BE2C (cell line): ENCODE measurements around the gene GARIN5B.
A peak's percentile ranks its signal among the peaks of the same experiment; 100 is the strongest.

Experiments
- DNase-seq: peaks from one replicate; pipeline ENCODE4 v3.0.0-alpha.2; 2020
- H3K27me3 ChIP-seq: fragments of 250-450 bp; sonication (Bioruptor Pico); 2 replicates; pipeline ENCODE4 v1.5.1; 2020; ENCODE audit warnings: mild to moderate bottlenecking
- H3K36me3 ChIP-seq: fragments of 250-450 bp; sonication (Bioruptor Pico); 2 replicates; pipeline ENCODE4 v1.5.1; 2020; ENCODE audit warnings: mild to moderate bottlenecking
- H3K4me1 ChIP-seq: fragments of 250-450 bp; sonication (Bioruptor Pico); 2 replicates; pipeline ENCODE4 v1.5.1; 2020
- H3K4me3 ChIP-seq: 2 replicates; pipeline ENCODE4 v1.5.1; 2011; ENCODE audit warnings: low read depth, low read length
- H3K9me3 ChIP-seq: fragments of 250-450 bp; sonication (Bioruptor Pico); 2 replicates; pipeline ENCODE4 v1.5.1; 2020
- TF ChIP-seq, protein P1 (sequence below): IDR thresholded peaks from 2 replicates; pipeline ENCODE4 v1.5.1; 2012; ENCODE audit warnings: mild to moderate bottlenecking, low read depth, low read length

GARIN5B gene

DNA sequence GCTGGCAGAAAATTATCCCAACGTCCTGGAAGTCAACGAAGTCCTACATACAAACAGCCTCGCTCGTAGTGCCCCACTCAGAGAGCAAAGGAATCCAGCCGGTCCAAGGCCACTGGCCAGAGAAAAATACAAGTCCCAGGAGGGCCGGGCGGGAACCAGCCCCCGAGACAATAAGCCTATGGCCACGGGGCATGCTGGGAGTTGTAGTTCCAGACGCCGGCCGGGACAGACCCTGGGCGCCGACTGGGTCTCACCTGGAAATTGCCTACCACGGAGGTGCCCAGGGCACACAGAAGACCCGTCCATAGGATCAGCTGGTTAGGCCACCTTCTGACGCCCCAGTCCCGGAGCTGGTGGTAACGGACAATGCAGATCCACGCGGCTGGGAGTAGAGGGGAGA is 43.3 kb downstream of the GARIN5B start:
- H3K36me3 ChIP-seq = no peaks in the 10 kb centered on the region
- TF ChIP-seq, protein P1, sequence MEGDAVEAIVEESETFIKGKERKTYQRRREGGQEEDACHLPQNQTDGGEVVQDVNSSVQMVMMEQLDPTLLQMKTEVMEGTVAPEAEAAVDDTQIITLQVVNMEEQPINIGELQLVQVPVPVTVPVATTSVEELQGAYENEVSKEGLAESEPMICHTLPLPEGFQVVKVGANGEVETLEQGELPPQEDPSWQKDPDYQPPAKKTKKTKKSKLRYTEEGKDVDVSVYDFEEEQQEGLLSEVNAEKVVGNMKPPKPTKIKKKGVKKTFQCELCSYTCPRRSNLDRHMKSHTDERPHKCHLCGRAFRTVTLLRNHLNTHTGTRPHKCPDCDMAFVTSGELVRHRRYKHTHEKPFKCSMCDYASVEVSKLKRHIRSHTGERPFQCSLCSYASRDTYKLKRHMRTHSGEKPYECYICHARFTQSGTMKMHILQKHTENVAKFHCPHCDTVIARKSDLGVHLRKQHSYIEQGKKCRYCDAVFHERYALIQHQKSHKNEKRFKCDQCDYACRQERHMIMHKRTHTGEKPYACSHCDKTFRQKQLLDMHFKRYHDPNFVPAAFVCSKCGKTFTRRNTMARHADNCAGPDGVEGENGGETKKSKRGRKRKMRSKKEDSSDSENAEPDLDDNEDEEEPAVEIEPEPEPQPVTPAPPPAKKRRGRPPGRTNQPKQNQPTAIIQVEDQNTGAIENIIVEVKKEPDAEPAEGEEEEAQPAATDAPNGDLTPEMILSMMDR = no peak
- DNase-seq = peak; percentile 76
- H3K4me1 ChIP-seq = no peaks in the 10 kb centered on the region; the same call in 1 of the 2 replicates
- H3K27me3 ChIP-seq = no peaks in the 10 kb centered on the region
- H3K4me3 ChIP-seq = no peak overlapping the region
- no peaks in the 10 kb centered on the region for H3K9me3 ChIP-seq

DNA sequence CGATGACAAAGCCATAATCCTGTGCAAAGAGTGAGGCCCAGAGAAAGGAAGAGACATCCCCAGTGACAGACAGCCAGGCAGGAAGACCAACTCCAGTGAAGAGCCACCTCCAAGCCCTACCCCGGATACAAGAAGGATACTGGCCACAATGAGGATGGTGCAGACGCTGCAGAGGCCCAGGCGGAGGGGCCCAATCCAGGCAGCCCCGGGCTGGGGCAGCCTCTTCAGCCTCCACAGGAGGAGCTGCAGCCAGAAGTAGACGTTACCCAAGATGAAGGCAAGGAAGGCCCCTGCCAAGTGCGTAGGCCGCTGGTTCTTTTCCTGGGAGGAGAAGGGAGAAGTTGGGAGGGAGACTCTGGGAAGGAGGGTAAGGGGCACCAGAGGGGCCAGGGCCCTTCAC is 46.4 kb downstream of the GARIN5B start:
- Histone ChIP-seq H3K9me3 (no peaks in the 10 kb centered on the region), H3K27me3 (no peaks in the 10 kb centered on the region), H3K4me3 (no peak overlapping the region), H3K36me3 (no peaks in the 10 kb centered on the region), H3K4me1 (no peaks in the 10 kb centered on the region; the same call in 1 of the 2 replicates)
- DNase-seq = no peak
- TF ChIP-seq, protein P1 = no peak

DNA sequence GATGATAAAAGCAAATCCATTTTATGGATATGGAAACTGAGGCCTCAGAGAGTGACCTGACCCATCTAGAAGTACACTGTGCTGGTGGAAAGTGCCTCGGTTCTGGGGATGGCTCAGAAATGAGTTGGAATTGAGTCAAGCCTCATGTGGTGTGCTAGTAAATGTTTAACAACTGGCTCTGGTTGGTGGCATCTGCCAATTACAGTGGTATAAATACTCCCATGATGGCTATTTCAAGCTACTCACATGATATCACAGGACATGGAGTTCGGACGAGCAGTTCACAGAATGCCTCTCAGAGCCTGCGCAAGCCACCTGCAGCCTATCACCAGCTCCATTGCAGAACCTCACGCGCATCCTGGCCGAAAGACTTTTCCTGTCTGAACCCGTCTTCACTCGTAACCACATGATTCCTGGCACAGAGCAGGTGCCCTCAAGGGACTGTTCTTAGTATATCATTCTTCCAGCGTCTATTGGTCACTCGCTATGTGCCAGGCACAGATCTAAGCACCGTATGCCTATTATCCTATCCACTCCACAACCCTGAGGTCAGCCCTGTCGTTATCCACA is 47.0 kb downstream of the GARIN5B start:
- Histone ChIP-seq H3K9me3 (no peaks in the 10 kb centered on the region), H3K36me3 (no peaks in the 10 kb centered on the region), H3K4me3 (no peak overlapping the region), H3K27me3 (no peaks in the 10 kb centered on the region), H3K4me1 (no peaks in the 10 kb centered on the region; the same call in 1 of the 2 replicates)
- DNase-seq = no peak
- TF ChIP-seq, protein P1 = no peak

DNA sequence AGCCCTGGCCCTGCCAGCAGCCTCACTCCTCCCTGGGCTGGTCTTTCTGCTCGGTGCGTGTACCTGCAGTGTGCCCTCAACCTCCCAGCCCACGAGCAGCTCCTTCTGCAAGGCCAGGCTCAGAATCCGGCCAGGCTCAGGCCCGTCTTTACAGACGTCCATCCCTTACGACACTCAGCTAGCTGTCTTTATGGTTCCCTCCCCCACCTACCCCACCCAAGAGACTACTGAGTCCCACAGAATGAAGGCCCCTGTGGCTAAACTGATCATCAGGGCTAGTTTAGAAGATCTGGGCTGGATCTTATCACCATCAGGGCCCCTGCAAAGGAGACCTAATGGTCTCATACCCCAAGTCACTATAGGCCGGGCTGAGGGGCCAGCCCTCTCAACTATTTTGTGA is 48.7 kb downstream of the GARIN5B start:
- H3K9me3 ChIP-seq = no peaks in the 10 kb centered on the region
- 0 out of 2 replicates have a peak, but pooled peaks cover under 1% of the 10 kb centered on the region for H3K36me3 ChIP-seq
- TF ChIP-seq, protein P1 = no peak
- DNase-seq = no peak
- no peak overlapping the region for H3K4me3 ChIP-seq
- no peaks in the 10 kb centered on the region for H3K4me1 ChIP-seq
- H3K27me3 ChIP-seq = no peaks in the 10 kb centered on the region

DNA sequence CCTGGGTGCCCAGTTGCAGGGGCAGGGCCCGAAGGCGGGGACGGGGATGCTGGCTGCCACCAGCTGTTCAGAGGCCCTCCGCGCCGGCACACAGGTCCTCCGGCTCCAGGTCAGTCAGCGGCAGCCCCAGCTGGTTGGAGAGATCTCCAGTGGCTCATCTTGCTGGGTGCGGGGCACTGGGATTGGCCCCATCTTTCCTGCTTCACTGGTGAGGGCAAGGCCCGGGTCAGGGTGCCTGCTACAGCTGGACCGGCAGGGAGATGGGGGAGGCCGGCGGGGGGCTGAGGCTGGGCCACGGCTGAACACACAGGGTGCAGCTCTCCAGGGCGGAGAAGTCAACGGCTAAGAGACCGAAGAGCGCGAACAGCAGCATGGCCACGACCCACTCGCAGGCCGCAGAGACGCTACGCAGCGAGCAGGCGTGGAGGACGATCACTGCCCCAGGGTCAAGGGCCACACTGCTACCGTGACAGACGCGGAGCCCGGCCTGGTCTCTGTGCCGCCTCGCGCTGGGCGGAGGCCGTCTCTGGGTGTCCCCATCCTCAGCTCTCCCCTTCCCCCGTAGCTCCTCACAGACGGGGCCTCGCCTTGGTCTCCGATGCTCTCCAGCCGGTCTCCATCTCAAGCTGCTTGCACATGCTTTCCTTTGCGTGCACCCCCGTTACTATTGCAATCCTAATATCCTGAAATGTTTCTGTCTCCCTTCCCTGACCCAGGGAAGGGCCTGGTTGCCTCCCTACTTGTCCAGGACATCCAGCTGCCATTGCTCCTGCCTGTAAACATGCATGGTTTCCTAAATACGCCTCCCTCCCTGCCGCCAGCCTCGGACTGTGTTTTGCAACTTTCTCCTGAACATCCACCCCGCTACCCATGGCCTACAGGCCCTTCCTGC is 50.2 kb downstream of the GARIN5B start:
- no peak overlapping the region for H3K4me3 ChIP-seq
- DNase-seq = no peak
- TF ChIP-seq, protein P1 = no peak
- no peaks in the 10 kb centered on the region for H3K4me1 ChIP-seq
- H3K9me3 ChIP-seq = no peaks in the 10 kb centered on the region
- H3K36me3 ChIP-seq = 0 out of 2 replicates have a peak, but pooled peaks cover 6% of the 10 kb centered on the region
- no peaks in the 10 kb centered on the region for H3K27me3 ChIP-seq

DNA sequence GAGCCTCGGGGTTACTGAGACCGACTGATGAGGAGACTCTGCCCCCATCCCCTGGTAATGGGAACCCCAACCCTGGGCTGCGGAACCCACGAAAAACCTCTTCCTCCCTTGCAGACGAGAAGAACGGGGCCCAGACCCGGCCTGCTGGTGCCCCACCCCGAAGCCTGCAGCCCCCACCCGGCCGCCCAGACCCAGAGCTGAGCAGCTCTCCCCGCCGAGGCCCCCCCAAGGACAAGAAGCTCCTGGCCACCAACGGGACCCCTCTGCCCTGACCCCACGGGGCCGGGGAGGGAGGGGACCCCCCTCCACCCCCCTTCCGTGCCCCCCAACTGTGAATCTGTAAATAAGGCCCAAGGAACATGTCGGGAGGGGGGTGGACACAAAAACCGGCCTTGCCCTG is 51.3 kb downstream of the GARIN5B start:
- H3K9me3 ChIP-seq = no peaks in the 10 kb centered on the region
- TF ChIP-seq, protein P1 = no peak
- H3K36me3 ChIP-seq = peaks cover 6% of the 10 kb centered on the region; the same call in 1 of the 2 replicates
- H3K27me3 ChIP-seq = no peaks in the 10 kb centered on the region
- H3K4me3 ChIP-seq = no peak overlapping the region
- H3K4me1 ChIP-seq = no peaks in the 10 kb centered on the region
- DNase-seq = no peak
